ENCODE results near the gene TTC27.
"Not testable (repeated sequence)": the region's sequence is repeated elsewhere in the genome, so short reads cannot be mapped to it uniquely, and the experiment has no call there.

TTC27 gene

DNA sequence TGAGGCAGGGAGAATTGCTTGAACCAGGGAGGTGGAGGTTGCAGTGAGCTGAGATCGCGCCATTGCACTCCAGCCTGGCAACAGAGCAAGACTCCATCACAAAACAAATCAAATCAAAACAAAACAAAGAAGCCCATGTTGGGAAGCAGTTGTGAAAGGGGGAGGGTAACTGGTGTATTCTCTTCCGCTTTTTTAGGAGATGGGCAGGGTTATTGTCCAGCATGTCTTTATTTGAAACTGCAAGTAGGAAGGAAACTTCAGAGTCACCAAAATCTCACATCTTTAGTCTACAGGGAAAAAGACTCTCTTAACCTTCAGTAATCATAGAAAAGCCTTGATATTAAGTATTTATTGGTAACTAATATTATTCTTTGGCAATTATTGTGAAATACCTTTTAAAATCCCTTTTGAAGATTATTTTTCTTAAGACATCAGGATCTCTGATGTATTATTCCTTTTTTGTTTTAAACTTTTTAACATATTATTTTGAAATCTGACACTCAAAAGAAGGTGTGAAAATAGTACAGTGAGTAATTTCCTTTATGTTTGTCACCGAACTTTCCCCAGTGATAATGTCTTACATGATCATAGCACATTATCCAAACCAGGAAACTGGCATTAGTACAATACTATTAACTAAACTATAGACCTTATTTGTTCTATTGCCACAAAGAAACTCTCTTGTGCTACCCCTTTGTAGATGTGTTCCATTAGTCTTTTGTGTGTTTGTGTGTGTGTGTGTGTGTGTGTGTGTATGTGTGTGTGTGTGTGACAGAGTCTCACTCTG is 234.6 kb downstream of the TTC27 start:
- DNase-seq, result no peak

DNA sequence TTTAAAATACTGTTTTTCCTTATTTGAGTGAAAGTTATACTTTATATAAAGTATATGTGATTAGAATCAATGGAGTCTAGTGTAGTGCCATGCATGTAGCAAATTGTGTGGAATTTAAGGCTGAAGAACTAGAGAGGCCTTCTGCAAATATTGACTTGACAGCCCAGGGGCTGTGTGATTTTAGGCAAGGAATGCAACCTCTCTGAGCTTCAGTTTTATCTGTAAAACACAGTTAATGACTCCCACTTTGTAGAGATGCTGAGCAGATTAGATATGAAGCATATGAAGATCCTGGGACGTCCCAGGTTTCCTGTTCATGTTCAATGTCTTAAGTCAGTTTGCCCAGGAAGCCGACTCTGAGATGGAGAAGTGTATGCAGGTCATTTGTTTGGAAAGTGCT is 235.5 kb downstream of the TTC27 start:
- DNase-seq, result no peak

DNA sequence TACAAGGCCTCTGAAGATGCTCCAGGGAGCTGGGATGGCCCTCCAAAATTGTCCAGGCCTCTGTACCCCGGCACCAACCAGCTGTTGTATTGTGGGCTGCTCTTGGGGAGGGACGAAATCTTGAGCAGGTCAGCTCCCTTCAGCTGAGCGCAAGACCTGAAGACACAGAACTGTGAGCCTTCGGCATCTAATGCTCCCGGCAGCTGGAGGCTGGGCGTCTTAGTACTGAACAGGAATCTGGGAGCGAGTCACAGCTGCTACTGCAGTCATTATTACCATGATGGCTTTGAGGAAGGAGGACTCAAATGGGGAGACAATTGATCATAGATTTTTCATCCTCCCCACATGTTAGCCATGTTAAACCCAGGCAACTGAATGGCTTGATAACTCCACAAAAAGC is 236.0 kb downstream of the TTC27 start:
- no peak for DNase-seq

DNA sequence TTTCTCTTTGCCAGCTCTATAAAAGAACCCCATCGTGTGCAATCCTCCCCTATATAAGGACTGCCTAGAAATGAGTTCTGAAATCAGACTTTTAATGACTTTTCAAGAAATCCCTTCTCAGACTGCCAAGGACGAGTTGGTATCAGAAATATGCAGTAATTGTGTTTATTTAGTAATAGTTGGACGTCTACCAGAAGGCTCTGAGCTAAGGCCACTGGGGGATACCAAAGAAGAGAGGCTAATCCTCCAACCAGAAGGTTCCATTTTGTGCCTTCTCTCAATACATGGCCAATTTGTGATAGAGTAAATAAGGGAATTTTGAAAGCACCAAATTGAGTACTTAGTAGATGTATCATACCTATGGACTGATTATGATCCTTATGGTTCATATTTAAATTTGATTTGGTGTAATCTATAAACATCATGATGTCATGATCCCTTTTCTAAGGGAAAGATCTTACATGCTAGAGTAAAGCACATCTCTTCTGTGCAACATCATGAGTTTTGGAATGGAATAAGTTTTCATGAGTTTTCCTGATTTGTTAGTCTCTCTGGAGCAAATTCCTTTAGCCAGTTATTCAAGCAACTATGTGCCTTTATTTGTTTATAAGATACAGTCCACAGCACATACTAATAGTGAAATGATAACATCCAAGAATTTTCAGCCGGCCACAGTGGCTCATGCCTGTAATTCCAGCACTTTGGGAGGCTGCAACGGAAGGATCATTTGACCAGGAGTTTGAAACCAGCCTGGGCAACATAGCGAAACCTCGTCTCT is 236.7 kb downstream of the TTC27 start:
- no peak for DNase-seq

DNA sequence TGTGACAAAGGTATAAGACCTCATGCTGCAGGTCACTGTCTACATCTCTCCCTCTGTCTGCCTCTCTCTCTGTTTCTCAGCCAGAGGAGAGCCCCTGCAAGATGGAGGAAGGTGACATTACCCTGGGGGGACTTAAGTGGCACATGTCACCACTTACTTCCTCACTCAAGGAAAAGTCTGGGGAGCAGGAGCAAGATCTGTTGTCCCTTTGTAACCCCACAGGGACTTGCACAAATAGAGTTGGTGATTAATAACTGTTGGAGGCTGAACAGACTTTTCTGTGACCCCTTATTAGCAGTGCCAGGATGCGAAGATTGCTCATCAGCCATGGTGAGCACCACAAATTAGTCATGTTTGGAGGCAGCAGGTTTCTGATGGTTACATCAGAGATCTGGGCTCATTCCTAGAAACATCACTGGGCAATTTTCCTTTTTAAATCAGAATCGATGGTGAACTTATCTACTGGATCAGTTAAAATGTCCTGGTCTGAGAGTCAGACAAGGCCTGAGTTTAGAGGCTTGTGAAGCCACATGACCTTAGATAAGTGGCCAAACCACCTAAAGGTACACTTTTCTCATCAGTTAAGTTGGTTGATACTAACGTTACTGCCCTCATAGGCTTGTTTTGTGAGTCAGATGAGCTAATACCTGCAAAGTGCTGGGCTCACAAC is 237.7 kb downstream of the TTC27 start:
- DNase-seq, result no peak

DNA sequence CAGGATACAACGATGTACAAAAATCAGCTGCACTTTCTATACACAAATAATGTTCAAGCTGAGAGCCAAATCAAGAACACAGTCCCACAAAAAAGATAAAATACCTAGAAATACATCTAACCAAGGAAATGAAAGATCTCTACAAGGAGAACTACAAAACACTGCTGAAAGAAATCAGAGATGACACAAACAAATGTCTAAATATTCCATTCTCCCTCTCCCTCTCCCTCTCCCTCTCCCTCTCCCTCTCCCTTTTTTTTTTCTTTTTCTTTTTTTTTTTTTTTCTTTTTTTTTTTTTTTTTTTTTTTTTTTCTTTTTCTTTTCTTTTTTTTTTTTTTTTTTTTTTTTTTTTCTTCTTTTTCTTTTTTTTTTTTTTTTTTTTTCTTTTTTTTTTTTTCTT is 238.6 kb downstream of the TTC27 start:
- not testable (repeated sequence) for DNase-seq

Data from NCI-H748 treated with DMSO at 0.1 percent for 48 hours (cell line).